Measurements from ENCODE around the gene PLET1.

Gene PLET1

DNA sequence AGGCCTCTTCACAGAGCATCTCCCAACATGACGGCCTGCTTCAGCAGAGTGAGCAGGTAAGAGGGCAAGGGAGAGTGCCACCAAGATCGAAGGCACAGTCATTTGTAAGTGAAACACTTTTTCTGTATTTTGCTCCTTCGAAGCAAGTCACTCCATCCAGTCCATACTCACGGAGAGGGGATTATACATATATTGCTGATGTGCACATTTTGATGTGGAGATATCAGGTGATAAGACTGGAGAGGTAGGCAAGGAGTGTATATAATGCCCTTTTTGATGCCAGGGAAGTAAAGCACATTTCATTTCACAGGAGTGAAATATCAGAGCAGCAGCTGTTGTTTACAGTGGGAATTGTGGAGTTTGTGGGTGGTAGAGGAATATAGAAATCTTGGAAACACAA lies 23.2 kb downstream of the PLET1 start:
- no peak for TF ChIP-seq CTCF (IDR thresholded peaks at IDR 0.05)

DNA sequence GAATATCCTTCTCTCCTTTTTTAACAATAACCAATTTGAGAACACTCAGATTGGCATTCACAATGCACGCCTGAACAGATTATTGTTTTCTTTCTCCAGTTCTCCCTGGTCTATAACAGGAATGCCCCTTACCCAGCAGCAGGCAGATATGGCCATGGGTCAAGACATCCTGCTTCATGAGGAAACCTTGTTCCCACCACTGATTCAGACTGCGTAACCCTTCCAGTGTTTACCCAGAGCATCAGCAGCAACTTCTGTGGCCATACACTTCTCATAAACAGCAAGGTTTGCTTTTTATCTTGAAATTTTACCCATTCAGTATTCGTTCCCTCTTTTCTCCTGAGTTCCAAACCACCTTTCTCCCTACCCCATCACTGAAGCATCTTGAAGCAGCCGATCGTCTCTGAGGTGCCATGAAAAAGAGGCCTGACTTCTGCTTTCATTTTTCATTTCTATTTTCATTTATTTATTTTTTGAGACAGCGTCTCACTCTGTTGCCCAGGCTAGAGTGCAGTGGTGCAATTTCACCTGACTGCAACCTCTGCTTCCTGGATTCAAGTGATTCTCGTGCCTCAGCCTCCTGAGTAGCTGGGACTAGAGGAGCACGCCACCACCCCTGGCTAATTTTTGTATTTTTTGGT lies 24.8 kb downstream of the PLET1 start:
- TF ChIP-seq CTCF (IDR thresholded peaks at IDR 0.05) = no peak

- TF ChIP-seq CTCF (IDR thresholded peaks at IDR 0.05) = no peak
Measured at GRCh38 chr11:112231952-112232351, 28.7 kb downstream of the PLET1 start.

DNA sequence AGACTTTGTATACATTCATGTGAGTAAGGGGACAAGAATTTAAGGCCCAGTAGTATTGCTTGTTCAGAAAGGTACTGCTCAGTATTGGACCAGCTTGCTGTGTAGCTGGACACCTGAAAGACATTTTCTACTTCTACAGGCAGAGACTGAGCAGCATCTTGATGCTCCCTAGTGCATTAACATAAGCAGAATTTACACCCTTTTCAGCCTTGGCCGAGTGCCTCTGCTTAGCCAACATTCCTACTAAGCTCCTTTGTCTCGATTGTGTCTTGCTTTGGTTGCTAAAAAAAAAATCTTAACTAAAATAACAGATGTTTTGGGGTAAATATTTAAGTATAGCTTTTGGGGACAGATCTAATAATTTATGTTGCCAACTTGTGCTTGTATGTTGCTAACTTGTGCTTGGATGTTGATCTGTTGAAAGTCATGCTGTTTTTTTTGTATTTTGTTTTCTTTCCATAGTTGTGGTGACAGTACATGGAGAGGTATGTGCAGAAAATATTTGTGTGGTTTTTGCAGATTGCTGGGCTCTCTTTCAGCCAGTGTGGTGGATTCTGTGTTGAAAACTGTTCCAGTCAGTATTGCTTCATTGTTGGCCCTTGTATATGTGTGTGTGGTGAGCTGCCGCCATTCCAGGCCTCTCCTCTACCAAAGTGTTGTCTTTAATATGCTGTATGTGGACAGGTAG lies 30.8 kb downstream of the PLET1 start:
- no peak for TF ChIP-seq CTCF (IDR thresholded peaks at IDR 0.05)

- TF ChIP-seq CTCF (IDR thresholded peaks at IDR 0.05) = no peak
Measured at GRCh38 chr11:112229159-112229558, 31.5 kb downstream of the PLET1 start.

- no peak for TF ChIP-seq CTCF (IDR thresholded peaks at IDR 0.05)
Measured at GRCh38 chr11:112228706-112229105, 32.0 kb downstream of the PLET1 start.

DNA sequence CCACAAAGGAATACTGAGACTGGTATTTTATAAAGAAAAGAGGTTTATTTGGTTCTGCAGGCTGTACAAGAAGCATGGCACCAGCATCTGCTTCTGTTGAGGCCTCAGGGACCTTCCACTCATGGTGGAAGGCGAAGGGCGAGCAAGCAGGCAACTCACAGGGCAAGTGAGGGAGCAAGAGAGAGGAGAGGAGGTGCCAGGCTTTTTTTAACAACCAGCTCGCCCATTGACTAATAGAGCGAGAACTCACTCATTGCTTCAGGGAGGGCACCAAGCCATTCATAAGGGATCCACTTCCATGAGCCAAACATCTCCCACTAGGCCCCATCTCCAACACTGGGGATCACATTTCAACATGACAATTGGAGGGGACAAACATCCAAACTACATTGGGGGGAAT lies 33.2 kb downstream of the PLET1 start:
- no peak for TF ChIP-seq CTCF (IDR thresholded peaks at IDR 0.05)

Measured in LNCAP (cell line).